ENCODE measurements around the gene UBN1. TPM values are rescaled to one million over a fixed set of nuclear protein-coding genes. Genes with fewer than 3 reads are reported as not detected.

The UBN1 gene
- total and polyA plus RNA-seq, 10 of the 15 experiments (the other 5 are each of a cell fraction or from before 2014, with no cell fraction given) = 2.1 to 32.5 (median 13.9) TPM

DNA sequence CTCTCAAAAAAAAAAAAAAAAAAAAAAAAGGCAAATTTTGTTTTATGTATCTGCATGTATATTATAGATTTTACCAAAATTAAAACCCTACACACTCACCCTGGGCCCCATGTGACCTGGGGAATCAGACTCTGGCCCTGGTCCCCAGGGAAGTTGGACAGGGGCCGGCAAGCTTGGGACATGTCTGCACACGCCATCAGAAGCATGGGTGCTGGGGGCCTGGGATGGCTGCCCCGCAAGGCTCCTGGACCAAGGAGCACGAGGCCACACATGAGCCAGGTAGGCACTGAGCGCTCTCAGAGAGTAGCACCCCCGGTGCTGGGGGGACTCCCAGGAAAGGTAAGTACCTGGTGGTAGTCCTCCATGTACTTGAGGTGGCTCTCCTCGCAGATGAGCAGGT, 50.0 kb downstream of the UBN1 start:
- Histone ChIP-seq H3K36me3 (ENCODE audit: control insufficient read depth in 2 of 2, insufficient read depth in 2 of 2, low read length in 1 of 2) (no peaks in the 10 kb centered on the region), H3K27ac (ENCODE audit: control insufficient read depth, insufficient read depth) (no peak overlapping the region), H3K9me3 (replicated peaks; ENCODE audit: control insufficient read depth, insufficient read depth, low read length) (no peaks in the 10 kb centered on the region; the same call in 2 of the 3 replicates), H3K27me3 (replicated peaks in 1 of 2; ENCODE audit: control insufficient read depth in 2 of 2, insufficient read depth in 2 of 2, low read length in 1 of 2) (no peaks in the 10 kb centered on the region), H3K79me2 (ENCODE audit: control insufficient read depth, insufficient read depth, low read length) (no peaks in the 10 kb centered on the region), H3K4me1 (ENCODE audit: control insufficient read depth, insufficient read depth, low read length) (no peaks in the 10 kb centered on the region), H3K4me2 (ENCODE audit: control insufficient read depth, insufficient read depth) (no peak overlapping the region), H3K9ac (ENCODE audit: control insufficient read depth, insufficient read depth, low read length) (no peak overlapping the region), H3K4me3 (no peak overlapping the region), H2AFZ (ENCODE audit: control insufficient read depth, low read depth, low read length) (no peak overlapping the region), H4K20me1 (ENCODE audit: control insufficient read depth, insufficient read depth) (no peaks in the 10 kb centered on the region)
- ChIA-PET CTCF (no interaction called here), POLR2A (no interaction called here), RAD21 (ENCODE audit: unreplicated experiment) (no interaction called here), SMC1A (ENCODE audit: uncharacterized antibody, unreplicated experiment) (no interaction called here)
- TF ChIP-seq BHLHE40 (IDR thresholded peaks at IDR 0.05; ENCODE audit: borderline replicate concordance in 1 of 2, low read depth in 2 of 2, low read length in 1 of 2) = no peak
- TF ChIP-seq ZNF622 (IDR thresholded peaks at IDR 0.05) = no peak
- no peak for TF ChIP-seq GABPA (IDR thresholded peaks at IDR 0.05; ENCODE audit: low read depth)
- no peak for TF ChIP-seq TBL1XR1 (IDR thresholded peaks at IDR 0.05; ENCODE audit: low read depth, low read length)
- no peak for TF ChIP-seq BMI1 (IDR thresholded peaks at IDR 0.05; ENCODE audit: borderline replicate concordance)
- no peak for TF ChIP-seq CHD4 (IDR thresholded peaks at IDR 0.05)
- TF ChIP-seq PML (IDR thresholded peaks at IDR 0.05; ENCODE audit: low read length) = no peak
- no peak for TF ChIP-seq MEF2A (IDR thresholded peaks at IDR 0.05; ENCODE audit: insufficient read depth, low read depth, low read length)
- no peak for TF ChIP-seq STAT1 (conservative IDR thresholded peaks at IDR 0.05)
- no peak for TF ChIP-seq SKIL (IDR thresholded peaks at IDR 0.05; ENCODE audit: low read depth, poor library complexity, severe bottlenecking)
- TF ChIP-seq RELA (IDR thresholded peaks at IDR 0.05; ENCODE audit: borderline replicate concordance, partially characterized antibody) = no peak
- TF ChIP-seq IKZF1 (conservative IDR thresholded peaks at IDR 0.05) = no peak
- no peak for TF ChIP-seq ZBED1 (IDR thresholded peaks at IDR 0.05; ENCODE audit: borderline replicate concordance)
- TF ChIP-seq RAD21 (IDR thresholded peaks at IDR 0.05; ENCODE audit: insufficient read depth, low read depth, low read length) = no peak
- no peak for TF ChIP-seq ZNF207 (IDR thresholded peaks at IDR 0.05; ENCODE audit: borderline replicate concordance)
- no peak for TF ChIP-seq SUZ12 (IDR thresholded peaks at IDR 0.05; ENCODE audit: unreplicated experiment)
- no peak for TF ChIP-seq GATAD2B (conservative IDR thresholded peaks at IDR 0.05; ENCODE audit: low read depth)
- no peak for TF ChIP-seq POLR2A (IDR thresholded peaks at IDR 0.05; ENCODE audit: low read depth, low read length)
- in situ Hi-C loops (cut with MboI) (no loop called here), intact Hi-C loops (cut with micrococcal nuclease; ENCODE audit: unreplicated experiment) (no loop called here)
- no TSS peak for BruUV-seq (replicated peaks)
- 48% methylated on average over 7 of the region's 7 CpGs for WGBS (ENCODE audit: insufficient coverage, insufficient replicate concordance, low lambda C conversion rate, missing lambda C conversion rate)
- no peak for ATAC-seq
- no peak for DNase-seq (ENCODE audit: low read depth, low spot score)
- no peak for FAIRE-seq
